Right ventricle myocardium inferior (tissue), 1 donor: ENCODE data around the gene CARD6. TPM values are rescaled to one million over a fixed set of nuclear protein-coding genes. Genes with fewer than 3 reads are reported as not detected.
"Not testable (repeated sequence)": the region's sequence is repeated elsewhere in the genome, so short reads cannot be mapped to it uniquely, and the experiment has no call there.

Experiments
- ATAC-seq: fragments of 200-7000 bp; cut with Tn5 transposase; one replicate; pipeline ENCODE4 v1.9.1; 2020; ENCODE audit warnings: mild to moderate bottlenecking, moderate library complexity
- DNase-seq: peaks from one replicate; pipeline ENCODE4 v3.0.0; 2021; ENCODE audit errors: missing footprints
- intact Hi-C: fragments of 100-400 bp; cut with DNase I; formaldehyde crosslinking; loops from one replicate; pipeline ENCODE4 v1.11.0; 2022
- long read RNA-seq: library from polyadenylated mRNA; unstranded; transcript quantifications from one replicate; pipeline ENCODE4 v2.0.0, GENCODE V29; 2021
- total RNA-seq: library from RNA; stranded (reverse); fragmentation: NEBNext Ultra II Directional; extraction: Animal tissue kit (Norgen Biotek cat#: 25700); gene quantifications from one replicate; pipeline ENCODE4 v1.2.1, GENCODE V29; 2021
- donor health status: DM: no; HTN: yes; CAD: no; lungs with severe emphysema.

The CARD6 gene, protein sequence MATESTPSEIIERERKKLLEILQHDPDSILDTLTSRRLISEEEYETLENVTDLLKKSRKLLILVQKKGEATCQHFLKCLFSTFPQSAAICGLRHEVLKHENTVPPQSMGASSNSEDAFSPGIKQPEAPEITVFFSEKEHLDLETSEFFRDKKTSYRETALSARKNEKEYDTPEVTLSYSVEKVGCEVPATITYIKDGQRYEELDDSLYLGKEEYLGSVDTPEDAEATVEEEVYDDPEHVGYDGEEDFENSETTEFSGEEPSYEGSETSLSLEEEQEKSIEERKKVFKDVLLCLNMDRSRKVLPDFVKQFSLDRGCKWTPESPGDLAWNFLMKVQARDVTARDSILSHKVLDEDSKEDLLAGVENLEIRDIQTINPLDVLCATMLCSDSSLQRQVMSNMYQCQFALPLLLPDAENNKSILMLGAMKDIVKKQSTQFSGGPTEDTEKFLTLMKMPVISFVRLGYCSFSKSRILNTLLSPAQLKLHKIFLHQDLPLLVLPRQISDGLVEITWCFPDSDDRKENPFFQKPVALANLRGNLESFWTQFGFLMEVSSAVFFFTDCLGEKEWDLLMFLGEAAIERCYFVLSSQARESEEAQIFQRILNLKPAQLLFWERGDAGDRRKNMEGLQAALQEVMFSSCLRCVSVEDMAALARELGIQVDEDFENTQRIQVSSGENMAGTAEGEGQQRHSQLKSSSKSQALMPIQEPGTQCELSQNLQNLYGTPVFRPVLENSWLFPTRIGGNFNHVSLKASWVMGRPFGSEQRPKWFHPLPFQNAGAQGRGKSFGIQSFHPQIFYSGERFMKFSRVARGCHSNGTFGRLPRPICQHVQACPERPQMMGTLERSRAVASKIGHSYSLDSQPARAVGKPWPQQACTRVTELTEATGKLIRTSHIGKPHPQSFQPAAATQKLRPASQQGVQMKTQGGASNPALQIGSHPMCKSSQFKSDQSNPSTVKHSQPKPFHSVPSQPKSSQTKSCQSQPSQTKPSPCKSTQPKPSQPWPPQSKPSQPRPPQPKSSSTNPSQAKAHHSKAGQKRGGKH
- total RNA-seq = 7.1 TPM
- long read RNA-seq = 0 reads

DNA sequence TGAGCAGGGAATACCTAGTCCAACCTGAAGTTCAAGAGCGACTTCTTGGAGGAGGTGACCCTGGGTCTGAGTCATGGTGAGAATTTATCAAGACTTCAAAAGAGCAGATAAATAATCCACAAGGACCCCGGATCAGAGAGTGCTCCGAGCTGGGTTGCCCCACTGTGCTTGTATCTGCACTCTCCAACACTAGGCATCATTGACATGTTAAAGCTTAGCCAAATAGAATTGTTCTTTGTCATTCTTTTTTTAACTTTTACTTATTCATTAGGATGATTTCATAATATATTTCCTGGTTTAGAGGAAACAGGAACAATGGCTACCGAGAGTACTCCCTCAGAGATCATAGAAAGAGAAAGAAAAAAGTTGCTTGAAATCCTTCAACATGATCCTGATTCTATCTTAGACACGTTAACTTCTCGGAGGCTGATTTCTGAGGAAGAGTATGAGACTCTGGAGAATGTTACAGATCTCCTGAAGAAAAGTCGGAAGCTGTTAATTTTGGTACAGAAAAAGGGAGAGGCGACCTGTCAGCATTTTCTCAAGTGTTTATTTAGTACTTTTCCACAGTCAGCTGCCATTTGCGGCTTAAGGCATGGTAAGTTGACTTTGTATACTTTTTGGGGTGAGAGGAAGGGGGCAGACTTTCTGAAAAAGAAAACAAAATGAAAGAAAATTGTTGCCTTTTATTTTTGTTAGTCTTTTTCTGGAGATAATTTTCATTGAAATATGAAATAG is at the start of gene CARD6:
CARD6 (plus strand) TSS at position 300 of the 738 bp plus-strand sequence; CDS start at position 316, 16 bp downstream.
- DNase-seq (no peak), ATAC-seq (peak; percentile 54)
- intact Hi-C loops = no loop called here

DNA sequence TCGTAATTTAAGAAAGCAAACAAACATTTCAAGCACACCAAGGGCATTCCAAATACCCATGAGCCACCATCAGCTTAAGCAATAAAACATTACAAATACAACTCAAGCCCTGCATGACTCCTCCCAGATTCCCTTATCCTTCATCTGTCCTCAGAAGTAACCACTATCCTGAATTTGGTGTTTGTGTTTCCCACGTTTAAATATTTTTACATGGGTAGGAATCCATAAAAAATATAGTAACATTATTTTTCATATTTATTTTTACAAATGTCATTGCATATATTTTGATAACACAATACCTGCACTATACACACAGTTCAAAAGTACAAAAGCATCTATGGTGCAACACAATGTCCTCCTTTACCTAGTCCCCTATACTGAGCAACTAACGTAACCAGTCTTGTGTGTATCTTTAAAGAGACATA is 49.4 kb upstream of the CARD6 start:
- ATAC-seq = no peak

DNA sequence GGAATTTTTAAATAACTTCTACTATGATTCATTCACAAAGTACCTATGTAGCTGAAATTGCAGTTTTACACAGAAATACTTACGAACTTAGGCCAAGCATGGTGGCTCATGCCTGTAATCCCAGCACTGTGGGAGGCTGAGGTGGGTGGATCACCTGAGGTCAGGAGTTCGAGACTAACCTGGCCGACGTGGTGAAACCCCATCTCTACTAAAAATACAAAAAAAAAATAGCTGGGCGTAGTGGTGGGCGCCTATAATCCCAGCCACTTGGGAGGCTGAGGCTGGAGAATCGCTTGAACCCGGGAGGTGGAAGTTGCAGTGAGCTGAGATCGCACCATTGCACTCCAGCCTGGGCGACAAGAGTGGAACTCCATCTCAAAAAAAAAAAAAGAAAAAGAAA is 48.5 kb upstream of the CARD6 start:
- not testable (repeated sequence) for DNase-seq, ATAC-seq

More for the DNA sequence above, 49.4 kb upstream of the CARD6 start:
- no peak for DNase-seq
- intact Hi-C loops = no loop called here

DNA sequence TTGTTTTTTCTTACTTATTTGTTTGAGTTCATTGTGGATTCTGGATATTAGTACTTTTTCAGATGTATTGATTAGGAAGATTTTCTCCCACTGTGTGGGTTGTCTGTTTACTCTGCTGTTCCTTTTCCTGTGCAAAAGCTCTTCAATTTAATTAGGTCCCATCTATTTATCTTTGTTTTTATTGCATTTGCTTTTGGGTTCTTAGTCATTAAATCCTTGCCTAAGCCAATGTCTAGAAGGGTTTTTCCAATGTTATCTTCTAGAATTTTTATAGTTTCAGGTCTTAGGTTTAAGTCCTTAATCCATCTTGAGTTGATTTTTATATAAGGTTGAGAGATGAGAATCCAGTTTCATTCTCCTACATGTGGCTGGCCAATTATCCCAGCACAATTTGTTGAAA is 46.8 kb upstream of the CARD6 start:
- ATAC-seq, DNase-seq, intact Hi-C loops: not testable (repeated sequence)

More for the DNA sequence above, 48.5 kb upstream of the CARD6 start:
- intact Hi-C loops = not testable (repeated sequence)

DNA sequence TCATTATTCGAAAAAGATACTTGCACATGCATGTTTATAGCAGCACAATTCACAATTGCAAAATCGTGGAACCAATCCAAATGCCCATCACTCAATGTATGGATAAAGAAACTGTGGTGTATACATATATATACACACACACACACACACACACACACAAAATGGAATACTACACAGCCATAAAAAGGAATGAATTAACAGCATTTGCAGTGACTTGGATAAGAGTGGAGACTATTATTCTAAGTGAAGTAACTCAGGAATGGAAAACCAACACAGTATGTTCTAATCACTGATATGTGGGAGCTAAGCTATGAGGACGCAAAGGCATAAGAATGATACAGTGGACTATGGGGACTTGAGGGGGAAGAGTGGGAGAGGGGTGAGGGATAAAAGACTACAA is 46.3 kb upstream of the CARD6 start:
- intact Hi-C loops, DNase-seq, ATAC-seq: not testable (repeated sequence)

DNA sequence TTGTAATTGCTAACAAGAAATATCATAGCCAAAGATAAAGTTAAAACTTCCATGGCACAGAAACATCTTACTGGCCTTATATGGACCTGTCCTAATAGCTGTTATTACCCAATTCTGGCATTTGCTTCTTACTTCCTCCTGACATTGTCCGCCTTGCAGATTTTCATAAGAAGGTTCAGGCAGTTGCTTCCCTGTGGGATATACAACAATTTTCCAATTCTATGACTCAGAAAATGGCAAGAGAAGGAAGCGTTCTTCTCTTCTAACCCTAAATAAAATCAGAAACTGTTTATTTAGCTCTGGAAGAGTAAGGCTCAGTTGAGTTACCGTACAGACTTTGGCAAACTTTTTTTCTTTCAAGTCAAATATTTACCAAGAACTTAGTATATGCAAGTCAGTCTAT is 44.7 kb upstream of the CARD6 start:
- ATAC-seq (peak; percentile 41), DNase-seq (no peak)
- intact Hi-C loops = no loop called here

DNA sequence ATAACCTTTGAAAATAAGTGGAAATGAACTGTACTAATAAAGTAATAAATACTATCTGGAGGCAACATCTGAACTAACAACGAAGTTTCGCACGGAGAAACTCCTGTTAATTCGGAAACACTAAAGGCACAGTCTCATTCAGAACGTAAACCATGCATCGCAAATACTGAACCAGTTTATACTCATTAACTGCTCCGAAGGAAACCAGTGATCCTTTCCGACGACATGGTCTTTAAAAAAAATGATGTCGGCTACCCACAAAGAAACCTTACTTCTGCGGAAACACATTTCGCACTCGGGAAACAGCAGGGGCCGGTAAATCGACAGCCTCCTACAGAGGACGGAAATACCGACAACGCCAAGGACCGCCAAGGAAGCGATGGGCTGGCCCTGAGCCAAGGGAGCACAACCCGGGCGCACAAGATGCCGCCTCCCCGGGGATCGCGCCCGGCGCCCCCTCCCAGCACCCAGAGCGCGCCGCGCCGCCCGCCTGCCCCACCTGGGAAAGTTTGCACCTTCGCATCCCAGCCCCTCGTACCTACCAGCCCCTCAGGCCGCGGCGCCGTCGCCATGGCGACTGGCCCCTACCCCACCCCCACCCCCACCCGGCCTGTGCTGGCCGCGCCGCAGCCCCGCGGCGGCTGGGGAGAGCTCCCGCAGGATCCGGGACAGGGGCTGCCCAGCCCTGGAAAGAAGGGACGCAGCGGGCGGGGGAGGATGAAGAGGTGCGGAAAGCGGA is 43.7 kb upstream of the CARD6 start:
- intact Hi-C loops = loop anchor here (1.0 kb wide), 2 partner anchors 38 to 42 kb away; partner anchors contain the start of genes RPL37 and TTC33
- ATAC-seq (peak; percentile 63), DNase-seq (peak; percentile 87)

DNA sequence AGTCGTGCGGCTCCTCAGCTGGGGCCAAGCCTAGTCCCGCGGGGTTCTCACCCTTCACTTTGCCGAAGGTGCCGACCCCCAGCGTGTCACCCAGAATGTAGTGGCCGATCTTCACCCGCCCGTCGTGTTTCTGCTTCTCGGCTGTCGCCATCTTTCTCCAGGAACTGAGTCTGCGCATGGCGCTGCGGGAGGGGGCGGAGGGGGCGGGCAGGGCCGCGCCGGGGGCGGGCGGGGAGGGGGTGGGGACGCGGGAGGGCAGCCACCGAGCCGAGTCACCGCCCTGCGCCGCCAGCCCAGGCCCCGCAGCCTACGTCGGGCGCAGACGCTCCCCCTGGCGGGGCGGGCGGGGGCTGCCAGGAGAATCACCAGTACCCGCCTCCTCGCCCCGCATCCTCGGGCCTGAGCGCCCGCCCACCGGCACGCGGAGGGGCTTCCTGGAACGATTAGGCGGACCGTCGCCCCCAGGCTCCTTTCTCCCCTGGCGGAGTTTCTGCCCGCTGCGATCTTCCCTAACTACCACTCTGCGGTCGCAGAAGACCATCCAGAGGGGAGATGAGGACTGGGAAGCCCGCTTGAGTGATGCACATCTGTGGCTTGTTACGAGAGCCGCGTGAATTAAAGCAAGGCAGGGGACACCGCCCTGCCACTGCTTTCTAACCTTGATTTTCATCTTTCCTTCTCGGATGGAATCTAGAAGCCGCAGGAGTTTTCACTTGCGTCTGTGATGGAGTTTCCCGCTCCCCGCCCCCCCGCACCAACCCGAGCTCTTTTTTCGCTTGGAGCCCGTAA is 43.0 kb upstream of the CARD6 start, which contains the start of gene PRKAA1:
PRKAA1 (minus strand) TSS at position 363 of the 789 bp plus-strand sequence; CDS start at position 178, 185 bp downstream.
- DNase-seq (peak; percentile 94), ATAC-seq (peak; percentile 95)
- intact Hi-C loops = loop anchor here (1.0 kb wide), 2 partner anchors 37 to 43 kb away; partner anchors contain the start of genes RPL37 and TTC33

DNA sequence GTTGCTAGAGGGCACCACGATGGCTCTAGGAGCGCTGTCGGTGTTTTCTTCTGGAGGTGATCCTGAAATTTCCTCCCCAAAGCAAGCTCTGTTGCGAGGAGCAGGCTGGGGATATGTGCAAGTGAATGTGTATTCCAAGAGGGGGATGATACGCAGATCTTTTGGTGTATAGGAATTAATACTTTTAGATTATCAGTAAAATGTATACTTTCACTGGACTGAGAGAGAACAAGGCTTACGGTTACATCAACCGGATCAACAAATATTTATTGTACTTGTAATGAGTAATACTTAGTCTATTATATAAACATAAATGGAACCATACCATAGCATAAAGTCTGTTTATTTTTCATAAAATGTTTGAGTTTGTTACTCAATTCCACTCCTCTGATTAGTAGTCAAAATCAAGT is 42.4 kb upstream of the CARD6 start:
- DNase-seq (no peak), ATAC-seq (peak; percentile 30)
- intact Hi-C loops = loop anchor here (1.0 kb wide), 2 partner anchors 36 to 44 kb away; partner anchors contain the start of genes RPL37 and TTC33

DNA sequence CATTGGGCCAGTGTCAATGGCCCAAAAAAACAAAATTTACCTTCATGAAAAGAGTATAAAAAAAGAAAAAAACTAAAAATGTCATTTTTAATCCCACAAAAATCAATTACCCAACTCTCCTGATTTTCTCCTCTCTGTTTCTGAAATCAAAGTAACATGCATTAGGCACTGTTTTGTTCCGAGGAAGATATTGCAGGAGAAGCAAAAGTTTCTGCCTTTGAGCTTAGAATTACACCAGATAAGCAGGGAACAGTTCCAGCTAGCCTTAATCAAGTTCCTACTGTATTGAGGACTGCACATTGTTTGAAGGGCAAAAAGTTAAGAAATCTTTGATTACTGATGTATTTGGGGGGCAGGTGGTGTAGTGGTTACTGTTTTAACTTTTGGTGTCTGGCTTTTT is 41.9 kb upstream of the CARD6 start:
- DNase-seq = no peak
- ATAC-seq = no peak
- intact Hi-C loops = no loop called here

DNA sequence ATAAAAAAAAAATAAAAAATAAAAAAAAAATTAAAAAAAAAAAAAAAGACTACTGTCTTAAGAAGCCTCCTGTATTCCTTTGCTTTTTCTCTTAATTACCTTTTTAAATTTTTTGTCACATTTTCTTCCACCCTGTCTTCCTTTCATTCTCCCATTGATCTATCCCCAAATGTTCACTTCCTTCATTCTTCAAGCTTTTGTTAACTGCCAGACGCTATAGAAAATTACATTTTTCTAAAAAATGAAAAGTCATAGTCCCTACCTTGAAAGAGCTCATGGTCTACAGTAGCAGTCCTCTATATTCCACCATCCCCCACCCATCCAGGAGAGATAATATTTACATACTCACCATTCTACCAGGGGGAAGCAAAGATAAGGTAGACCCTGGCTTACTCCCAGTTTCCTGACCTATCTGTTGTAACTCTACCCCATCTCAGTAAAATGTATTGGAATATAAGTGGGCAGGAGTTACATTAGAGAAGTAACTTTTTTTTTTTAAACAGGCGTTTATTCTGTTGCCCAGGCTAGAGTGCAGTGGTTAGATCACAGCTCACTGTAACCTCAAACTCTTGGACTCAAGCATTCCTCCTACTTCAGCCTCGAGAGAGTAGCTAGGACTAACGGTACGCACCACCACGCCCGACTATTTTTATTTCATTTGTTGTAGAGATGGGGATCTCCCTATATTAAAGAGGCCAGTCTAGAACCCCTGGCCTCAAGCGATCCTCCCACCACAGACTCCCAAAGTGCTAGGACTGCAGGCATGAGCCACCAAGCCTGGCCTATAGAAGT is 39.2 kb upstream of the CARD6 start:
- ATAC-seq (no peak), DNase-seq (no peak)
- intact Hi-C loops = no loop called here

DNA sequence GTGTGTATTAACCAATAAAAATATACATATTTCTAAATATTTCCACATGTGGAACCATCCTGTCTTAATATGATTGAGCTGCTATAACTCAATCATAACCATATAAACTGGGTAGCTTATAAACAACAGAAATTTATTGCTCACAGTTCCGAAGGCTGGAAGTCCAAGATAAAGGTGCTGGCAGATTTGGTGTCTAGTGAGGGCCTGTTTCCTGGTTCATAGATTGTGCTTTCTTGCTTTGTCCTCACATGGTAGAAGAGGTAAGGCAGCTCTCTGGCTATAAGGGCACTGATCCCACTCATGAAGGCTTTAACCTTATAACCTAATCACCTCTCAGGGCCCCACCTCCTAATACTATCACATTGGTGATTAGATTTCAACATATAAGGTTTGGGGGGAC is 29.0 kb upstream of the CARD6 start:
- no peak for DNase-seq
- intact Hi-C loops = no loop called here
- no peak for ATAC-seq

DNA sequence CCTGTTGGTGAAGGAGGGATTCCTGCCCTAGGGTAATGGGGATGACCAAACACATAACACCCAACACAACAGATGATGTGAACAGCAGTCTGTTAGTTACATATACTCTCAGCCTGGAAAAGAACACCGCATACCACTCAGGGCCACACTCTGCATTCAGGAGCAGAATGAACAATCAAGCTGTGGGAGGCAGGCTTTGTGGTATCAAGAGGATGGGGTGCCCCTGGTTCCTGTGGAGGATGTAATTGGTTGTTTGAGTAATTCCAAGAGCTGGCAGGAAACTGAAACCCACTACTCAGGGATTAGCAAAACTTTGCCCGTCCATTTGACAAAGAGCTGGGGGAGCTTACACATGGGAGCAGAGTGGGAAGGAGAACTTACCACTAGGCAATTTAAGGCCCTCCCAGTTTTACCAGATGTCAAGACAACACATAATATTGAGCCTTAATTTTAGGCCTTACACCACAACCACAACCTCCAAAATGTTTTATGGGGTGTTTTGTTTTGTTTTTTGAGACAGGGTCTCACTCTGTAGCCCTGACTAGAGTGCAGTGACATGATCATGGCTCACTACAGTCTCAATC is 27.4 kb upstream of the CARD6 start:
- intact Hi-C loops = no loop called here
- no peak for DNase-seq
- no peak for ATAC-seq

DNA sequence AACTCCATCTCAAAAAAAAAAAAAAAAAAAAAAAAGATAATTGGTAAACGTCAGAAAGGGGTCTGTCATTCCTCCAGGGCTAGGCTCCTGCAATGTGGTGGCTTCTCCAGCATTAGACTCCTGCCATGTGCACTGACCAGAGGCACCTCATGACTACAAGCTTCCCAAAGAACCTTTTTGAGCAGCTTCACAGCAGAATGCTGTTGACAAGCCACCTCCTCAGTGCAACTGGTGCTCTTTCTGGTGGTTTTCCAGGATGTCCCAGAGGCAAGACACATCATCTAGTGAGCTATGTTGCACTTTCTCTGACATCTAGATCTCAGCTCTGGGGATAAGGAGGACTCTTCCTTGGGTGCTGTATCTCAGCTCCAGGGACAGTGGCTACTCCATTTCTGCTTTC is 17.7 kb upstream of the CARD6 start:
- DNase-seq = no peak
- intact Hi-C loops = no loop called here
- no peak for ATAC-seq

DNA sequence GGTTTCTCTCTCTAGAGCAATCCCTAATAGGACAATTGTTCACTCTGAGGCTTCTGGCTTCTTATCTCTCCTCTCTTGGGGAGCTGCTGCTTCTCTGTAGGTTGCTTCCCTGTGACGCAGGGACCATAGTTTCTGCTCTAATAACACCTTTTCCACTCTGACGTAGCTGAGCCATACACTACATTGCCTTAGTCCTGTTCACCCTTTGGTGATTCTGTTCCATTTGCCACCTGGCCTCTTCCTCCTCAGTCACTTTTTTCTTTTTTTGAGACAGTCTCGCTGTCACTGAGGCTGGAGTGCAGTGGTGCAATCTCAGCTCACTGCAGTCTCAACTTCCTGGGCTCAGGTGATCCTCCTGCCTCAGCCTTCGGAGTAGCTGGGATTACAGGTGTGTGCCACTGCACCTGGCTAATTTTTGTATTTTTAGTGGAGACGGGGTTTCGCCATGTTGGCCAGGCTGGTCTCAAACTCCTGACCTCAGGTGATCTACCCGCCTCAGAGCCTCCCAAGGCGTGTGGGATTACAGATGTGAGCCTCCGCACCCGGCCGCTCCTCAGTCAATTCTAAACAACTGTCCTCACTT is 15.6 kb upstream of the CARD6 start:
- DNase-seq, intact Hi-C loops, ATAC-seq: not testable (repeated sequence)
